HG03575 (cell line): ENCODE data around the gene ROCK2.

Experiments
- ATAC-seq: cut with Tn5 transposase; IDR thresholded peaks from one replicate; pipeline ENCODE4 v1.9.1; 2021; ENCODE audit not compliant: unreplicated experiment, insufficient number of reproducible peaks, low FRiP score; ENCODE audit errors: extremely low read depth

ROCK2 gene

DNA sequence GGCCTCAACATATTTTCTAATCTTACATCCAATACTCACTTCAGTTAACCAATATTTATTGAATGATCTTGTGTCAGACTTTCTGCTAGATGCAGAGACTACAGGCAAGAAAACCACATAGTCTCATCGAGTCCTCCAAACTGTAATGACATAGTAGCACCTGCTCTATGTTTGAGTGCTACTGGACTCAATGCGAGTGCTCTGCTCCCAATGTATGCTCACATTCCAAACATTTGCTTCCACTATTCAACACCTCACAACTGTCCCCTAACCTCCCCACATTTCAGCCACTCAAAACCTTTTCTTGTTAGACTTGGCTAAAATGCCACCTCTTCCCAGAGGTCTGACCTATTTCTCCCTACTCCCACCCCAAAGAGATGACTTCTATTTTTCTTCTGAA is 124.0 kb downstream of the ROCK2 start:
- ATAC-seq = no peak

DNA sequence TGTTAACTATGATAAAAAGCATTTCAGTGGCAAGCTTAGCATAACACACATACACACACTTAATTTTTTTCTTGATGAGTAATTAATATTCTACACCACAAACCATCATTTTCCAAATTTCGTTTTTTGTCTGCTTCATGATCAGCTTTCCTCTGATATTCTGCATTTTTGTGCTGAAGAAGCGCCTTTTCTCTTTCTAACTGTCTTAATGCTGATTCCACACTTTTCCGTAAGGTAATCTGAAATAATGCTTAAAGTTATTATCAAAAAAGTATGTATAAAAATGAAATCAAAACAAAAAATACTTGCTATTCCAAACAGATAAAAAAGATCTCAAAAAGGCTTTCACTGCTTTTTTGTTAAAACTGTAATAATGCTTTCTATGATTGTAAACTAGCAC is 129.0 kb downstream of the ROCK2 start:
- ATAC-seq = no peak

DNA sequence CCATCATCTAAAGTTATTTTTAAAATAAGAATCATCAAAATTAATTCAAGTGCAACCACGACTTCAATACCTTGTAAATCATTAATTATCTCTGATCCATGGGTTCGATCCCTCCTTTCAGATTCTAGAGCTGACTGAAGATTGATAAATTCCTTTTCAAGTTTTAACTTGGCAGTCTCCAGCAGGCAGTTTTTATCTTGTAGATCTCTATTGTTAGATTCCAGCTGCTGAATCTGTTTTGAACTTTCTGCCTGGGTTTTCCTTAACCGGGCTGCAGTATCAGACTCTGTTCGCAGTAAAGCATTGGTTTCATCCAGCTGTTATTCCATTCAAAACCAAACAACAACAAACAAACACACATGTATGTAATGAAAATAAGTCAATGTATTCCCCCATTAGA is 129.7 kb downstream of the ROCK2 start:
- ATAC-seq = no peak

DNA sequence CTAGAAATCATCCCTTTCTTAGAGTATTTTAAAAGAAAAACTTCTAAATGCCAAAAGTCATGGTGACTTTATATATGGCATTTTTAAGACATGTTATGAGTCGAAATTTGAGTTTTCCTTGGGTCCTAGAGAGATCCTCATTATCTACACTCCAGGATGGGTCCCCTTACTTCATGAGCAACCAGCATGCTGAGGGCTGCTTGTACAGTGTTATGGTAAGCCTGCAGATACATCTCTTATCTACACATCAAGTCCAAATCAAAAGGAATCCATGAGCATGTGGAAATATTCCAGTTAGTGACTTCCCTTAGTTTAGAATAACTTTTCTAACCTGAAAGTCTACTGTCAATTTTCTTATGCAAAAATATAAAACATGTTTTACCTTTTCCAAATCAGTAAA is 130.5 kb downstream of the ROCK2 start:
- ATAC-seq = no peak

DNA sequence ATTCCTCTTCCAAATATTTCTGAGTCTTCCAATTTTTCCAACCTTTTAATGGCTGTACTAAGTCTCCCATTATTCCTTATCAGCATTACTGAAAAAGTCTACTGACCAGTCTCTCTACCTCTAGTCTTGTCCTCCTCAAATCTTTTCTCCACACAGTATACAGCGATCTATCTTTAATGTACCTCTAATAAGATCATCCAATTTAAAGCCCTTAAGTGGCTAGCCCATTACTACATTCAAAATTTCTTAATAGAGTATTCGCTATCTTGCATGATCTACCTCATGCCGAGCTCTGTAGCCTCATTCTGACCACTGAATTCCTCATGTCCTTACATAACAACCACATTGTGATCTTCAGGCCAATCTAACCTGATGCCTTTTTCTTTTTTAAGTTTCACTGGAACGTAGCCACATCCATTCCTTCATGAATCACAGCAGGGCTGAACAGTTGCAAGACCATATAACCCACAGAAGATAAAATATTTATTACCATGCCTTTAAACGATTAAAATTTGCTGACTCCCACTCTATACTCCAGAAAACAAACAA is 131.3 kb downstream of the ROCK2 start:
- ATAC-seq = no peak

DNA sequence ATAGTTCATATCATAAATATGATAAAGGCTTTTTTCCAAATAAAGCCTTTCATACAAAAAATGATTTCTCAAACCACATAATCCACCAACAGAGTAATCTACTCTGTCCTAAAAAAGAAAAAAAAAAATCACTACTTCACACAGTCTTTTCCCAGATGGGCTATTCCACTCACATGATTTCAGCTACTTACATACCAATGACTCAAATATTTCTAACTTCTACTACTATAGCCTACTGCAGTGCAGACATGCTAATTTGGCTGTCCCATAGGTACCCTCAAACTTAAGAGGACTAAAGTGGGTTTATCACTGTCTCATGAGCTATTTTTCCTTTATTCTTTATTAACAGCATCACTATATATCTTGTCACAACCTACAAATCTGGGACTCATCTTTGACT is 131.8 kb downstream of the ROCK2 start:
- ATAC-seq = no peak

DNA sequence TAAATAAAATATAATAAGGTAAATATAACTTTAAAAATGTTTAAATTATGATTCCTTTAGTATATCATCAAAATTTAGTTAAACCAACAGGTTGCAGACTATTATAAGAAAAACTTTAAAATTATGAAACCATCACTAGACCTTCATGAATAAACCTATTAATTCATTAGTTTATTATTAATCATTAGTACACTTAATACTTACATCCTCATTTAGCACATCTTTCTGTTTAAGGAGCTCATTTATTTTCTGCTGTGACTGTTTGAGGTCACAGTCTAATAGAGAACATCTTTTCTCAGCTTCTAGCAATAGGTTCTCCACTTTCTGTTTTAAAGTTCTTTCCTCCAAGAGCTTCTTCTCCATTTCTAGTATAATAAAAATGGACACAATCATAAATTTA is 136.4 kb downstream of the ROCK2 start:
- no peak for ATAC-seq

DNA sequence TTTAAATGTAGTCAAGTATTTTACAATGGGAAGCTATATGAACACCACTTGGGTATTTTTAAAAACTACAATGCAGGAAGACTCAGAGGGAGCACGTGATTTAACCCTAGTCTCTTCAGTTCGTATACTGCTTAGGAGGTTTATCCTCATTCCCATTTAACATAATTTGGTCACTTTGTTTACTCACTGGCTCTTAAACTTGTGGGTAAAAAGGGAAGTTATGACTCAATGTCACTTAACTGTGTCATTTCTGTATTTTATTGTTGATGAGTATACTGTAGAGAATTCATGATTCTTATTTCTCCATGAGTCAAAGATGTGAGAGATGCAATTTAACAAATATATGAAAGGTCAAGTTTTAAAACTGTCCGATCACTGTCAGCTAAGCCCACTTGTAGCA is 141.0 kb downstream of the ROCK2 start:
- peak; percentile 57 for ATAC-seq

DNA sequence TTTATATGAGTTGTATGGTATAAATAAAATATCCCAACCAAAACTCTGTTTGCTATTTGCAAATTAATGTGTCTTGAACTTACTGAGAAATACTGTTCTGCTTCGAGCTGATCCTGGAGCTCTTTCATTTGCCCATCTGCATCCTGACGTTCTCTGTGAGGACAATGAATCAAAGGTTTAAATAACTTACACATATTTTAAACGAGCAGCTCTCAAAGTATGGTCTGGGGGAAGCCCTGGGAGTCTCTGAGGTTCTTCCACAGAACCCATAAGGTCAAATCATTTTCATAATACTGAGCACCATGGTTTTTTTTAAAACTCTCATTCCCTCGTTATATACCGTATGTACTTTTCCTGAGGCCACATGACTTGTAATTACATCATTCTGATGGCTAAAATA is 142.5 kb downstream of the ROCK2 start:
- no peak for ATAC-seq

DNA sequence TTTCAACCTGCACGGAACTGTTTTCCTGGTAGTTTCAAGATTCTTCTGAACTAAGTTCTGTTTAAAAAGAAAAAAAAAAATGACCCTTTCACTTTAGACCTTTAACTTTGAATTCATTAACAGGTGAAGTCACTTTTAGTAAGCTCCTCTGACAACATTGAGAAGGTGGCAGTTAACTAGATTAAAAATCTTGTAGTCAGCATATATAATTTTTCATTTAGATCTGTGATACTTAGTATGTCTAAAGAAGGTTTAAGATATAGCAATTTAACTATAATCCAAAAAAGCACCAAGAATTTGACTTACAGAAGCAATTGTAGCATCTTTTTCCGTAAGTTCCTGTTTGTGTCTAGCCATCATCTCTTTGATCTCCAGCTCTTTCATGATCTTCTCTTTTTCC is 143.8 kb downstream of the ROCK2 start:
- ATAC-seq = no peak

DNA sequence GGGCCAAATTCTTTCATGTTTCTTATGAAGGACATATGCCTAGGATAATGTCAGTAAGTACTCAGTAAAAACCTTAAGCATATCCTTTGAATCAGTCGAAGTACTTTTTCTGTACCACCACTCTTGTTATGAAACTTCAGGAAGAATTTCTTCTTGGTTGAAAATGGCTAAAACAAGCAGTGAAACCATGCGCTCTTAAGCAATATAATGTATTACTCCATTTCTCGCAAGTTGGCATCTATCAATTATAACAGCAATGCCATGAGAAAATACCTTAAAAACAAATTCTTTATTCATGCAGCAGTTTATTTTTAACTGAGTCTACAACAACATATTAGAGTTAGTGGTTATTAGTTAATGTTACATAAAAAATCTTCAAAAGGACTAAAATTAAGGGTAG is 148.2 kb downstream of the ROCK2 start:
- ATAC-seq = no peak

DNA sequence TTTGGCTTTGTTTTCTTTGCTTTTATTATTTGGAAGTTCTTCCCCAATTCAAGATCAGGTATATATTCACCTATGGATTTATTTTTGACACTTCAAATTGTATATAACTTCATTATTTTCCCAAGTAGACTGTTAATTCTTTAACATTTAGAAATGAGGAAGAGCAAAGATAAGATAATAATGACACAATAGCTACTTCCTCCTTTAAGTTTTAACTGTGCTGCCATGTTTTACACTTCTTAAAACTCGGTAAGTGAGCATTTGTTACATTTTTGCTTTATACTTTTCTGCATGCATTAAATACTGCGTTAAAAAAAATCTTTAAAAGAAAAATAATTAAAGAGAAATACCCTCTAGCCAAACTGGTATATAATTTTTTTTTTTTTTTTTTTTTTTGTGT is 156.7 kb downstream of the ROCK2 start:
- ATAC-seq = no peak

DNA sequence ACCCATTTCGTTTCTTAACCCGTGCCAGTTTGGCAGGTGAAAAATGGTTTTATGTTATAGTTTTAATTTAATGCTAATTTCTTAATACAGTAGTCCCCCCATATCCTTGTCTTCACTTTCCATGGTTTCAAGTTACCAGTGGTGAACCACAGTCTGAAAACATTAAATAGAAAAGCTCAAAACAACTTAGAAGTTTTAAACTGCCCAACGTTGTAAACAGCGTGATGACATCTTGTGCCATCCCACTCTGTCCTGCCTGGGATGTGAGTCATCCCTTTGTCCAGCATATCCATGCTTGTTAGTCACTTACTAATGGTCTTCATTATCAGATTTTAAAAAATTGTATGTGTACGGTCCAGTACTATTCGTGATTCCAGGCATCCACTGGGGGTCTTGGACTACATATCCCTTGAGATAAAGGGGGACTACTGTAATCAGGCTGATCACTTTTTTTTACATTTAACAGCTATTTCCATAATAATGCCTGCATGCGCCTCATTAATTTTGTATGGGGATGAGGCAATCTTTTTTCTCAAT is 157.3 kb downstream of the ROCK2 start:
- no peak for ATAC-seq

DNA sequence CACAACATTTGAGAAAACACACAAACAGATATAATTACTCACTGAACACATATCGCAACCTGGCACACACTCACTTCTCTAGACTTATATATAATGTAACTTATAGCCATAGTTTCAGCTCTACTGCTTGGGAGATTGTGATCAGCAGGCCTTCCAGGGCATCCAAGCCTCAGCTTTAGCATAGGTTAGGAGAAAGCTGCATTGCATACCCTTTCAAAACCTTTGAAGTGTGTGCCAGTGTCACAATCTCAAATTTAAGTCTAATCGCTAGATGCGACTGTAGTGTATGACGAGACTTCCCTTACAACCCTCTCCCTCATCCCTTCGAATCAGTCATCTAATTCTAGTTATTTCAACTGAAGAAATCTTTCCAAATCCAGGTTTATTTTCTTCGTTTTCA is 158.3 kb downstream of the ROCK2 start:
- ATAC-seq = no peak

DNA sequence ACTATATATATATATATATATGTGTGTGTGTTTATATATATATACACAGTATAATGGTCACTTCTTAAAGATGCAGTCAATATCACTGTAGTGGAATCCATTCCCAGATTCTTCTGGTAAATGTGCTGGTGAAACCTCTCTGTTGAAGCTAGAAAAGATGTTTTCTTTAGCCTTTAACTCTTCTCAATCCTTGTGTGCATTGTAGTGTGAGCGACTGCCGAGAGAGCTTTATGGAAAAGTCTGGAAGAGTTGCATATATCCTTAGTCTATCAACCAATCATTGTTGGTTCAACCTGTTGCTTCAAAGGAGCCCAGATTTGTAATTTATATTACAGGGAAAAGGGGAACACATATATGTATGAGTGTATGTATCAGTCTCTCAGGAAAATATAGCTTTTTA is 161.5 kb downstream of the ROCK2 start:
- ATAC-seq = no peak

DNA sequence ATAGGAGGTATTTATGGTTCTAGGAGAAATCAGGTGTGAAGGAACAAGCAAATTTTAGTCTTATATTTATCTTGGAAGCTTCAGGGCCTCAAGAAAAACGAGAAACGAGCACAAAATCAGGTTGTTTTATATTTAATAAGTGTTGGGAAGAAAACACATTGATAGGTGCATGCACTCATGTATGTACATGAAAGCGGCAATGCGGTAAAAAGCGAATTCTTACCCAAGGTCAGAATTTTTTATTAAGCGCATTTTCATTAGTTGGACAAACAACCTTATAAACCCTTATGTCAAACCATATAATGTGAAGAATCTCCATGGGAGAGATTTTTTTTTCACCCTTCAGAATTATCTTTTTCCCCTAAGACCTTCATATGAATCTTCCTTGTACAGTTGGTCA is 163.8 kb downstream of the ROCK2 start:
- no peak for ATAC-seq

DNA sequence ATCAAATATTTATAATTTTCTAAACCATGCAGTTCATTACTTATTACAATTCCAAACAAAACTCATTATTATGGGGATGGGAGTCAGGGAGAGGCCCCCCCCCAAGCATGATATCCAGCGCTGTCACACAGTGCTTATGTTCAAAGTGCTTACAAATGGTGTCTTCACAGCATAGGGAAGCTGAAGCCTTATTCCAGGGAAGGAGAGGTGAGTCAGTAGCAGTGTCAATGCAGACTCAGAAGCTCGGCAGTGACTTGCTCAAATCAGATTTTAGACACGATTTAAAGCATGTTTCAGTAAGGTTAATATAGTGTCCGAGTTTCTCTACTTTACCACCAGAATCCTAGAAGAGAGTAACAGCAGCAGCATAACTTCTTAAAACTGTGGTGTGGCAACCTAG is 164.5 kb downstream of the ROCK2 start:
- no peak for ATAC-seq

DNA sequence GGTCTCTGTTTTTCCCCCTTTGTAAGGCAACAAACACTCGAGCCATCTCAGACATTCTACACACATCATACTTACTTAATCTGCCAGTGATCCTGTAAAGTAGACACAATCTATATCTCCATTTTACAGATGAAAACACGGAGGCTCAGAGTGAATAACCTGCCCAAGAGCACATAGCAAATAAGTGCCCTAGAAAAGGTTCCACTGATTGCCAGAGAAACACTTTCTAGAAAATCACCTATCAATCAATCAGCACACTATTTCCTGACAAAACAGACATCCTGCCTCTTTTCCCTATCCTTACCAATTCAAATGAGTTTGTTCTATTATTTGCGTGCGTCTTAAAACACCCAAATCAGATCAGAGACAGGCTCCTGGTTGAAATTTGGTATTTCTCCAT is 165.2 kb downstream of the ROCK2 start:
- ATAC-seq = no peak

DNA sequence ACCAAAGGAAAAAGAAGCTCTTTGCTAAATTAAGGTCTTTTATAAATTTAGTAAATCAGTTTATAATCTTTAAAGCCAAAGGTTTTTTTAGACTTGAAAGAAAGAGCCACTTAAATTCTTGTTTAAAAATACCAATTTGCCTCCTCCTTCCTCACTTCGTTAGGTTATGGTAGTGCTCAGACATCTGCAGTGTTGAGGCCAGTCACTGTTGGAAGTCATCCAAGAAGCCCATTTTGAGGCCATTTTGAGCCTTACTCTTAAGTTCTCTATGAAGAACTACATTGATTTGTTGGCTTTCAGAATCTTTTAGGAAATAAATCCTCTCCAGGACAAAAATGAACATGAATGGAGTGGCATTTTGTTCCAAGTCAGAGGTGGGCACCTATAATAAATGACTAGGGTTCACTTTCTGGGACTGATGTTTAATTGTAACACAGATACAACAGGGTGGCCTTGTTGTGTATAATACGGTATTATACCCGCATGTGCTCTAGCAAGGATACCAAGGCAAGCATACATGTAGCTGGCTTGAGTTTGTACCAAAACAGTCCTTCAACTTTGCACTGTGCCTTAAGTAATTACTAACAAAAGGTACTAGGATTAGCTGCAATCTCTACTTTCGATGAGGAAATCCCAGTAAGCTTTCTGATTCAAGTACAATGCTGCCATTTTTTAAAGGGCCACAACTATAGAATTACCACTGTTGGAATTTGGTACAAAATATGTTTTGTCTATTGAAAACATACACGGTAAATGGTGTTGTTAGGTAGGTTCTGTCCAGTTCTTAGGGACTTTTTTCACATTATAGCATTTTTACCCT is 166.4 kb downstream of the ROCK2 start:
- no peak for ATAC-seq

DNA sequence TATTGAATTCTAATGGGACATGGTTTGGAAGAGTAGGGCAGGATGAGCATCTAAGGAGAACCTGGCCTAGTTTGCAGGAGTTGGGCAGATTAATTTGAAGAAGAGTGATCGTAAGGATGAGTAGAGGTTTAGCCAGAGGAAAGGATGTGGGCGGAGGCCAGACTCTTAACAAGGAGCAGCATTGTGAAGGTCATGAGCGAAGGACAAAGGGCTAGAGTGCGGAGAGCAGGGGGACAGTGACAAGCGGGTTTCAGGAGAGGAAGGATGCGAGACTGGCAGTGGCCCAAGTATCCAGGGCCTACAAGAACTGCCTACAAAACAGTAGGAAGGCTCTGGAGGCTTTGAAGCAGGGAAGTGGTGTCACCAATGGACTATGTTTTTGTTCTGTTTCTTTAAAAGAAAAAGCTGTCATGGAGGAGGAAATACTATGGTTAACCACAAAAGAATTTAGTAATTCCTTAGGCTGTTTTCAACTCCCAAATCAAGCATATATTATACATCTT is 169.1 kb downstream of the ROCK2 start:
- no peak for ATAC-seq

DNA sequence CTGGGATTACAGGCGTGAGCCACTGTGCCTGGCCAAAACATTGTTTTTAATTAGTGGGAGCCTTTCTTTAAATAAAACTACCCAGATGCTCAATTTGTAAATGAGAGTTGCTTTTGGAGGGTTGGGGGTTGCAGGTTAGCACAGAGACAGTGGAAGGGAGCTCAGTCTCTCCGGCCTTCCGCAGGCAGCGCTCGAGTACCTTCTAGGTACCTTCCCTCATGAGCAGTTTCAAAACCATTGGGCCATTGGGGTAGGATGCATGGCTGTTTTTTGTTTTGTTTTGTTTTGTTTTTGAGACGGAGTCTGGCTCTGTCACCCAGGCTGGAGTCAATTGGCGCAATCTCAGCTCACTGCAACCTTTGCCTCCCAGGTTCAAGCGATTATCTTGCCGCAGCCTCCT is 170.2 kb downstream of the ROCK2 start:
- no peak for ATAC-seq
